DND-41 (cell line): Measurements from ENCODE around the gene NHERF2.

Experiments used
- CTCF ChIP-seq: IDR thresholded peaks from 2 replicates; pipeline ENCODE4 v1.5.1; 2012; ENCODE audit warnings: borderline replicate concordance, low read length, moderate library complexity, mild to moderate bottlenecking; ENCODE audit not compliant: poor library complexity, severe bottlenecking; ENCODE audit errors: extremely low read depth
- EZH2 ChIP-seq: IDR thresholded peaks from 3 replicates; pipeline ENCODE4 v1.6.1; 2012; ENCODE audit warnings: borderline replicate concordance, low read depth, mild to moderate bottlenecking, moderate library complexity, low read length, inconsistent platforms; ENCODE audit not compliant: severe bottlenecking

GRCh38 chr16:2058872-2059271, 32.2 kb downstream of the NHERF2 start:
- TF ChIP-seq CTCF (no peak), EZH2 (no peak)
